Spleen (tissue), 7 donors: ENCODE measurements around the gene CLMP.

Experiments used
- CTCF ChIP-seq, 11 experiments: fragments of 200-600 bp in 7 of 11; fragments of 450-650 bp in 4 of 11; sonication (generic) in 4 of 11; IDR thresholded peaks in 8 of 11; conservative IDR thresholded peaks in 3 of 11; 1 replicate in 7 of 11; 2 replicates in 4 of 11; pipeline versions ENCODE4 v1.4.0 to v1.8.0; 2016 to 2021; ENCODE audit warnings: antibody characterized with exemption in 11 of 11, inconsistent platforms in 4 of 11, mild to moderate bottlenecking in 1 of 11
- POLR2A ChIP-seq, 3 donors: fragments of 450-650 bp; IDR thresholded peaks; one replicate each; pipeline ENCODE4 v1.5.1; 2017; ENCODE audit warnings: antibody characterized with exemption in 3 of 3, mild to moderate bottlenecking in 1 of 3
- donor health status: DM: no; HTN: no; CAD: no; lungs with moderate emphysema.
- donor health status: DM: no; HTN: no; CAD: no.
- donor health status: DM: no; HTN: no; CAD: no.

GRCh38 chr11:123194337-123195187, 486 bp downstream of the CLMP start:
- TF ChIP-seq CTCF (IDR thresholded peaks at IDR 0.05 in 8 of 11, conservative IDR thresholded peaks at IDR 0.05 in 3 of 11) (no peak), POLR2A (IDR thresholded peaks at IDR 0.05) (no peak)
